HT-29 (cell line): Measurements from ENCODE around the gene LHFPL6. TPM values are rescaled to one million over a fixed set of nuclear protein-coding genes. Genes with fewer than 3 reads are reported as not detected.

Experiments used
- DNase-seq: peaks from one replicate; pipeline ENCODE4 v3.0.0-alpha.2; 2015; ENCODE audit warnings: low spot score
- total RNA-seq: library from RNA; depleted of rRNA; stranded (reverse); fragments of >200 nt; shearing (Covaris generic); gene quantifications from 2 replicates; pipeline ENCODE4 v1.2.3, GENCODE V29; 2014

The LHFPL6 gene
- total RNA-seq, 1 experiment from 2014 or later: not detected

- DNase-seq: no peak
Measured at GRCh38 chr13:39515224-39515714, 87.7 kb downstream of the LHFPL6 start.

- no peak for DNase-seq
Measured at GRCh38 chr13:39512687-39513086, 90.3 kb downstream of the LHFPL6 start.

GRCh38 chr13:39510316-39510695, 92.7 kb downstream of the LHFPL6 start:
- DNase-seq: no peak

GRCh38 chr13:39509616-39510315, 93.2 kb downstream of the LHFPL6 start:
- DNase-seq: no peak

- DNase-seq: no peak
Measured at GRCh38 chr13:39506559-39507390, 96.2 kb downstream of the LHFPL6 start.

- no peak for DNase-seq
Measured at GRCh38 chr13:39505151-39505550, 97.8 kb downstream of the LHFPL6 start.

GRCh38 chr13:39503048-39503447, 99.9 kb downstream of the LHFPL6 start:
- no peak for DNase-seq

- no peak for DNase-seq
Measured at GRCh38 chr13:39501702-39502324, 101.2 kb downstream of the LHFPL6 start.

- no peak for DNase-seq
Measured at GRCh38 chr13:39499604-39500003, 103.4 kb downstream of the LHFPL6 start.

GRCh38 chr13:39498471-39499114, 104.4 kb downstream of the LHFPL6 start:
- DNase-seq: no peak

- DNase-seq: no peak
Measured at GRCh38 chr13:39496506-39496905, 106.5 kb downstream of the LHFPL6 start.

- DNase-seq: no peak
Measured at GRCh38 chr13:39494633-39495032, 108.4 kb downstream of the LHFPL6 start.

GRCh38 chr13:39494006-39494405, 109.0 kb downstream of the LHFPL6 start:
- DNase-seq: no peak

GRCh38 chr13:39490136-39490535, 112.9 kb downstream of the LHFPL6 start:
- no peak for DNase-seq

GRCh38 chr13:39486758-39487157, 116.2 kb downstream of the LHFPL6 start:
- DNase-seq: no peak

GRCh38 chr13:39485314-39485700, 117.7 kb downstream of the LHFPL6 start:
- no peak for DNase-seq

GRCh38 chr13:39484506-39485313, 118.3 kb downstream of the LHFPL6 start:
- DNase-seq: no peak

- DNase-seq: no peak
Measured at GRCh38 chr13:39483326-39483725, 119.7 kb downstream of the LHFPL6 start.

- DNase-seq: no peak
Measured at GRCh38 chr13:39481491-39481890, 121.5 kb downstream of the LHFPL6 start.

- DNase-seq: no peak
Measured at GRCh38 chr13:39474600-39474999, 128.4 kb downstream of the LHFPL6 start.

GRCh38 chr13:39469676-39470075, 133.3 kb downstream of the LHFPL6 start:
- DNase-seq: no peak
